Suppressor macrophage treated with lipopolysaccharide for 4 hours (primary cell): ENCODE results near the gene PEX26.
"Not testable (repeated sequence)": the region's sequence is repeated elsewhere in the genome, so short reads cannot be mapped to it uniquely, and the experiment has no call there.

Source experiments
- DNase-seq: peaks from one replicate; pipeline ENCODE4 v3.0.0-alpha.2; 2020

The PEX26 gene

DNA sequence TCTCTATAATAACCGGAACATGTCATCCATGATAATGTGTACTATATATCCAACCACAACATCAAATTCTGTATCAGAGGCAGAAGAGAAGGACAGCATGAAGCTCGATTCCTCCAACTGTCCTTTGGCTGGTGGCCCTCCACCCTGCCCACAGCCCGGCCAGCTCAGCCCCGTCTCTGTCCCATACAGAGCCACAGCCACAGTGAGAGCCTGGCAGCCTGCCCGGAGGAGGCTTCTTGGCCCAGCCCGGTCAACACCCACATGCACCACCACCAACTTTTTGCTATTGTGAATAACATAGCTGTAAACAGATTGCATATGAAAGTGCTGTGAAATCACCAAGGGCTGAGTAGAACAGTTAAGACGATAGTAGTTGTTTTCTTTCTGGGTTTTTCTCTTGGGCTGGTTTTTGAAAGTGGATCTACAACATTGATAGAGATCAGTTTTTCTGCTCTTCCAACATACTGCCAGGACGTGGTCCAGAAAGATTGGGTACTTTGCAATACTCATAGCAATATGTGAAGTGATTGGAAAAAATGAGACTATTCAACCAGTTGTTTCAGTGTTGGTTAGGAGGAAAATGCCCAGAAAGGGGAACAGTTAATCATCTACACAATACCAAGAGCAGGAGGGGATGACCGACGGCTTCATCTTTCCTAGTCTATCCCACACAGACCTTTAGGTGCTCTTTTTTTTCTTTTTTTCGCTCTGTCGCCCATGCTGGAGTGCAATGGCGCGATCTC is 25.9 kb downstream of the PEX26 start:
- DNase-seq = peak; percentile 51

DNA sequence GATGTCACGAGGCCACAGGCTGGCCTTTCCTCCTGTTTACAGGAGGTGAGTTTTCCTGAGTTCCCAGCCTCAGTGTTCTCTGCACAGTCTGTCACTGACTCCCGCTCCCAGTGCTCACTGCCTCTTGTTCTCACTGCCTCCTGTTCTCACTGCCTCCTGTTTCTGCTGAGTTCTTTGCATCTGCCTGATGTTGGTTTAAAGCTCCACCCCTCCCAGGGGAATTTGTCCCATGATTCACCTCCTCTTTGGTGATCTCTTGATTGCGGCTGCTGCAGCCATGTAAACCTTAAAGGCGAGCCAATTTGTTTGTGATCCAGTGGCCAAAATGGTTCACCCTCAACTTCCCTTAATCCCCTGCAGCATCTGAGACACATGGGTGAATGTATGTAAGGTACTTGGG is 26.8 kb downstream of the PEX26 start:
- no peak for DNase-seq

DNA sequence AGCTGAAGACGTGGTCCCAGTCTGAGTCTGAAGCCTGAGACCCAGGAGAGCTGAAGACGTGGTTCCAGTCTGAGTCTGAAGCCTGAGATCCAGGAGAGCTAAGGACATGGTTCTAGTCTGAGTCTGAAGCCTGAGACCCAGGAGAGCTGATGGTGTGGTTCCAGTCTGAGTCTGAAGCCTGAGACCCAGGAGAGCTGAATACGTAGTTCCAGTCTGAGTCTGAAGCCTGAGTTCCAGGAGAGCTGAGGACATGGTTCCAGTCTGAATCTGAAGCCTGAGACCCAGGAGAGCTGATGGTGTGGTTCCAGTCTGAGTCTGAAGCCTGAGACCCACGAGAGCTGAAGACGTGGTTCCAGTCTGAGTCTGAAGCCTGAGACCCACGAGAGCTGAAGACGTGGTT is 28.2 kb downstream of the PEX26 start:
- not testable (repeated sequence) for DNase-seq

DNA sequence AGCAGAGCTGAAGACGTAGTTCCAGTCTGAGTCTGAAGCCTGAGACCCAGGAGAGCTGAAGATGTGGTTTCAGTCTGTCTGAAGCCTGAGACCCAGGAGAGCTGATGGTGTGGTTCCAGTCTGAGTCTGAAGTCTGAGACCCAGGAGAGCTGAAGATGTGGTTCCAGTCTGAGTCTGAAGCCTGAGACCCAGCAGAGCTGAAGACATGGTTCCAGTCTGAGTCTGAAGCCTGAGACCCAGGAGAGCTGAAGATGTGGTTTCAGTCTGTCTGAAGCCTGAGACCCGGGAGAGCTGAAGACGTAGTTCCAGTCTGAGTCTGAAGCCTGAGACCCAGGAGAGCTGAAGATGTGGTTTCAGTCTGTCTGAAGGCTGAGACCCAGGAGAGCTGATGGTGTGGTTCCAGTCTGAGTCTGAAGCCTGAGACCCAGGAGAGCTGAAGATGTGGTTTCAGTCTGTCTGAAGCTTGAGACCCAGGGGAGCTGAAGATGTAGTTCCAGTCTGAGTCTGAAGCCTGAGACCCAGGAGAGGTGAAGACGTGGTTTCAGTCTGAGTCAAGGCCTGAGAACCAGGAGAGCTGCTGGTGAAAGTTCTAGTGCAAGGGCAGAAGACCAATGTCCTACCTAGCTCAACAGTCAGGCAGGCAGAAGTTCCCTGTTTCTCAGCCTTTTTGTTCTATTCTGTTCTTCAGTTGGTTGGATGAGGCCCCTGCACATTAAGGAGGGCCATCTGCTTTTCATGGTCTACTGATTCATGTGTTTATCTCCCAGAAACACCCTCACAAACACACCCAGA is 29.0 kb downstream of the PEX26 start:
- DNase-seq = not testable (repeated sequence)

DNA sequence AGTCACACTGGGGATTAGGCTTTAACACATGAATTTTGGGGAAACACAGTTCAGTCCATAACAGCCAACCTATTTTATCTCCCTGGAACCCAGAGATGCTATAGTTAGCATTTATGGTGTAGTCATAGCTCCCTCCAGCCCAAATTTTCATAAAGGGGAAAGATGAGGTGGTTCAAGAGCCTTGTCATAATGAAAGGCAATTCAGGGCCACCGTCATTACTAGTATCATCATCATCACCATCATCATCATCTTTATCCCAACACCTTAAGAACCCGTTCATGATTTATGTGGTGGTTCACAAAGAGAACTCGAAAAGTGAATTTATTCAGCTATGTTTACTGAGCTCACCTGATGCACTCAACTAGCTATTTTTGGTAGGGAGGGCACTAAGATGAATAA is 30.4 kb downstream of the PEX26 start:
- no peak for DNase-seq

DNA sequence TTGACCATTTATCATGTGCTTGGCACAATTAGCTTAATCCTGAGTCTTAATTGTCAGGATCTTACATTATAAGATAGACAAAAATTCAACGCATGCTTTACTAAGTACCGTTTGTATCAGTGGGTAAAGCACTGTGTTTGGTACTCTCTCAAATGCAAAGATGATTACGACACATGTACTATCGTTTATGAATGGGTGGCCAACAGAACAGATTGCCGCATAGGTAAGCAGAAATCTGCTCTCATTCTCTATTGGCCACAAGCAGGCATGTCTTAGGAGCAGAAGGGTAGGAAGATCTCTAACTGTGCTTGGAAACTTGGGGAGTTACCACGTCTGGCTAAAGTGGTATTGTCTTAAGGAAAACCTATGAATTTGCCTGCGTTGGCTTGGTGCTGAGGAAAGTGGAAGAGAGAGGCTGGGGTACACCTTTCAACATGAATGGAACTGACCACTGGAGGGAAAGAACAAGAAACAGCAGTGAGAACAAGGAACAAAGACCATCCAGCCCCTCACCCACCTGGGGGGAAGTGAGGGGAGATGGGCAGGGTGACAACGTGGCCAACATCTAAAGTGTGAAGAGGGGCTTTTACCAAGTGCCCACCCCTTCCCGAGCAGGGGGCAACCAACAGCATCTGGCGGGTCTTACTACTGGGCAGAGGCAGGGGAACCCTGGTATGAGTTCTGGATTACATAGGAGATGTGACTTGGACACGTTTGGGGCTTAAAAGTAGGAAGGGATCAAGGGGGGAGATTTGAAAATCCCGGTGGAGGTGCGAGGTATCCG is 31.8 kb downstream of the PEX26 start:
- DNase-seq = no peak

DNA sequence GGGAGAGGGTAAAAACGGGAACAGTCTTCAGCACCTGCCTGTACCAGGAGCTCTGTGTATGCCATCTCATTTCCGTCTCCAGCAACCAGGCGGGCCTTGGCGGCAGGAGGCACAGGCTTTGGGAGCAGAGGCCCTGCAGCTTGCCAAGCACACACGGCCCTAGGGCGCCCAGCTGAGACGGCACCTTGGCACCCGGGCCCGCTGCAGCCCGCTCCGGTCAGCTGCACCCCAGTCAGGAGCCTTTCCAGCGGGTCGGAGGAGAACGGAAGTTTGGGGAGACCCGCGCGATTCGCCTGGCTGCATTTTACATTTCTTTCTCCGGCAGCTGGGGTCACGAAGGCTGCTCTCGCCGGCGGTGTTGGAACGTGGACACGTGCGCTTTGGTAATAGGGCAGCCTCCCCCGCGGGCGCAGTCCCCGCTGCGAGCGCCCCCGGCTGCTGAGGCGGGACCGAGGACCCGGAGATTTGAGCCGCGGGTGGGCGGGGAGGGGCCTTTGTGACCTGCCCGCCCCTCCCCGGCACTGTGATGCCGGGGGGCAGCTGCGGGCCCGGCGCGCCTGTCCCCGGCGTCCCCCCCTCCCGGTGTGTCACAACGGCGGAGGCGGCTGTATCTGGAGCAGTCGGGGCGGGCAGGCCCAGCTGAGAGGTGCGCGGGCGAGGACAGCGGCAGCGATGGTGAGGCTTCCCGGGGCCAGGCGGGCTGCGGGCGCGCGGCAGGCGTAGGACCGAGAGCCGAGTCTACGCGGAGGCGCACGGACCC is 32.6 kb downstream of the PEX26 start, which contains the start of gene TUBA8:
TSS of gene TUBA8 (plus strand) at position 616 of the 760 bp plus-strand sequence. CDS start at position 673, 57 bp downstream.
- peak; percentile 32 for DNase-seq

DNA sequence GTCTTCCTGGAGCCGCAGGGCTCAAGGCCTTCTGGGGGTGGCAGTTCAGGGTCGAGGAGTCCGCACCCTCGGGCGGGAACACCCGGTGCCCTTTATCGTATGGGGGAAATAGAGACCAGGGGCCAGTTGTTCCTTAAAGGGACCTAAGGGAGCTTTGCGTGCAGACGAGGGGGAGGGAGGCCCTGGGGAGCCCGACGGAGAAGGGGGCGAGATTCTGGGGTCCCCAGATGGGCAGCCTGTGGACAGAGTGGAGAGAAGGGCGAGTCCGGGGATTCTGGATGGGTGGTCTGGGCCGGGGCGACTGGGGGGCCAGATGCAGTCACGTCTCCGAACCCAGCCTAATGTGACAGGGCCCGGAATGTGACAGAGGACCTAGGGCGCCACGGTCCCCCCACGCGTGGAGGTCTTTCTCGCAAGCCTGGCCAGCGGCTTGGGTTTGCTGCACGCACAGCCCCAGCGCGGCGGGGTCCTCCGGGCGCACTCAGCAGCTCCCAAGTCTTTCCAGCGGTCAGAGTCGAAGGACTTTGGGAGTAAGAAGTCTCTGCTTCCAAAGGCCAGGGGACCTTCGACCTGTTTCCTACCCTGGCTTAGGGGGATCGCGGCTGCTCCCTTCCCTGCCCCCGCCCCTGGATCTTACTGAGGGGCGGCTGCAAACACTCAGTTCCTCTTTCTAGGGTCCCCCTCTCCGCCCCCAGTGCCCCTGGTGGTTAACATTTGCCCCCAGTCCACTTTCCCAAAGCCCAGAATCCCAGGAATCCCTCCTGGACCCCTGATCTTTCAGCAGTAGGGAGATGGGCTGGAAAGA is 33.4 kb downstream of the PEX26 start:
- DNase-seq = no peak

DNA sequence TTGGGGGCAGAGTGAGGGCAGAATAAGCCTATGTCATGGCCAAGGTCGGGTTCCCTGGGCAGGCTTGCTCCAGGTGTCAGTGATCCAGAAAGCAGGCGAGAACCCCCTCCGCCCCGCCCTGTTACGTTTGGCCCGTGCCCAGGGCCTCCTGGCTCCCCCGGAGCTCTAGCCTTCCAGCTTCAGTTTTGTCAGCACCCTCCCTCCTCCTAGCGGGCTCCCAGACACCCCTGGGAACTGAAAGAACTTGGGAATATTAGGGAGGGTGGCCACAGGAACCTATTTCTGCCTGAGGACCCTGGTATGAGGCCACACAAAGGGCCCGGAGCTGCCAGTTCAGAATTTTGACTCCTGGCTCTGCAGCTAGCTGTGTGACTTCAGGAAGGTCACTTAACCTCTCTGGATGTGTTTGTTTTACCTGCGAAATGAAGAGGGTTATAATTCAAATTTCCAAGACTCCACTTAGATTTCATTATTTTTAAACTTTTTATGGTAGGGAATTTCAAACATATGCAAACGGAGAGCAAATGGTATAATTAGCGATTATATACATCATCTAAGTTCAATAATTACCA is 34.1 kb downstream of the PEX26 start:
- DNase-seq = no peak

DNA sequence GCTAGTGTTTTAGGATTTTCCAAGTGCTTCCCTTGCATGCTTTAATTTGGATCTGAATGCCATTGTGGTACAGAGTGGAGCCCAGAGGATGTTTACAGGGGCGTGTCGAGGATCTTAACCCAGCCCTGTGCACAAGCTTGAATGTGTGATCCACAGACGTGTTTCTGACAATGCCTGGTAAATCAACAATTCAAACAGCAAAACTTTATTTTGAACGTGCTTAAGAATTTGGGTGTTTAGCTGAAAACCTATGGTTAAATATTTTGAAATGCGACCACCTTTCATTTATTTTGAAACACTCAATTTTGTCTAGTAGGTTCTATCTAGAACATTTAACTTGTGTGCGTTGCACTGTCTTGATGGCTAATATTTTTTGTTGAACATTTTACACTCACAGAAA is 34.6 kb downstream of the PEX26 start:
- no peak for DNase-seq

DNA sequence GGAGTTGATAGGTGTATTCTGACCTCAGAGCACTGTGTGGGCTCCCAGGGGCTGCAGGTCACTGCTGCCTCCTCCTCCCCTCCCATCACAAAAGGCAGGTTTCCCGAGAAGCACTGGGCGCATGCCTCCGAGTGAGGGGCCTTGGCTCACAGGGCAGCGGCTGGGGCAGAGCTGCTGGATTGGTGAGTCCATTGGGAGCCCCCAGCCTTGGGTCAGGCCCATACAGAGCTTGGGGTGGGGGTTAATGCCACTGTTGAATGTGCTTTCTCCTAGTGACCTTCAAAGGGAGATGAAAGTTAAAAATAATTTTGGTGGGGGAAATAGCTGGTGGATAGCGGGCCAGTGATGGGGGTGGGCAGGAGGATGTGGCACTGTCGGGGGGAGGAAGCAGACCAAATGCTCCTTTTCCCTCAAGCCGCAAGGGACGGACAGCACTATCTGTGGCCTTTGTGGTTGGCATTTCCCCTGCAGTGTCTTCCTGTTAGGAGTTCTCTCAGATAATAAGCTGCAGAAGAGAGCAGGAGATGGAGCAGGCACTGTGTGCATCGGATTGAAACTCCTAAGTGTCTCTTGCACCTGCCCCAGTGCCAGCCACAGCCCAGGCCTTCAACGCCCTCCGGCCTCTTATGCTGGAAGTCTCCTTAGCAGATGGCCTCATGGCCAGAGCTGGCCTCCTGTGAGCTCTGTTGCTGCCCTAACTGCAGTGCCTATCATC is 36.0 kb downstream of the PEX26 start:
- peak; percentile 28 for DNase-seq

DNA sequence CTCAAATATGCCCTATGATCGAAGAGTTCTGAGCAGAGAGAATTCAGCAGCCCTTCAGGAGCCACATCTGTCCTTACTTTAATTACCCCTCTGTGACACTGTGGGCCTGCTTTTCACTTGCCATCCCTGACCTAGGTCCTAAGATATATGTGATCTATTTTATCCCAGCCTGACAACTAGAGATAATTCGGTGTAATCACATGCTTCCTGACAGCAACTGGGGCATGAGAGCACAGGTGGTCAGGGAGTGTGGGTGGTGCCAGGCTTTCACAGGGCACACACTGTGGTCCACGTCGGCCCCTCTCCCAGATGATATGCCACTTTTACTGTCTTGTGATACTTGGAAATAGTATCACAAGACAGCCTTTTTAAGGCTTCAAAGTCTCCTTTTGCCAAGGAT is 36.7 kb downstream of the PEX26 start:
- no peak for DNase-seq

DNA sequence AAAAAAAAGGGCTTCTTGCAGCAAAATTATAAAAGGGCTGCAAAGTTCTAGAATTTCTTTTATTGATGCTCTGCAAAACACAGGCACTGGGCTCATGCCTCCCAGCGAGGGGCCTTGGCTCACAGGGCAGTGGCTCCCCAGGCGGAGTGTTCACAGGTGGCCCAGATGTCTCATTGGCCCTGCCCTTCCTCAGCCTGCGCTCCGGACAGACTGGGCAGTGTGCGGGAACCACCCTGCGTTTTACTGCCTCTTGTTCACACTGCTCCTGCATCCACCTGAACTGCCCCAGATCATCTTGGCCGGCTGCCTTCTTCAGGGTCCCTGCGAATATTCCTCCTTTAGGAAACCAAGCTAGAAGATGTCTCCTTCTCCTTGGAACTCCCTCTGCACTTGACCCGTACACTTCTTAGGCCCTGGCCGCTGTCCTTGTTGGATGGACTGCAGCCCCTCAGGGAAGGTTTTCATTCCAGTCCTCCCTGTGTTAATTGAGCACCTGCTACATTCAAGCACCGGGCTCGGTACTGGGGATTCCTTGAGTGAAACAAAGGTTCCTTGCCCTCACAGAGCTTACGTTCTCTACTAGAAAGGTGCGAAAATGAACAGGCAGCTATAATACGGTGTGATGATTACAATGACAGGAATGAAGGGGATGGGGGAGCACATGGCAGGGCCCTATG is 37.3 kb downstream of the PEX26 start:
- no peak for DNase-seq

DNA sequence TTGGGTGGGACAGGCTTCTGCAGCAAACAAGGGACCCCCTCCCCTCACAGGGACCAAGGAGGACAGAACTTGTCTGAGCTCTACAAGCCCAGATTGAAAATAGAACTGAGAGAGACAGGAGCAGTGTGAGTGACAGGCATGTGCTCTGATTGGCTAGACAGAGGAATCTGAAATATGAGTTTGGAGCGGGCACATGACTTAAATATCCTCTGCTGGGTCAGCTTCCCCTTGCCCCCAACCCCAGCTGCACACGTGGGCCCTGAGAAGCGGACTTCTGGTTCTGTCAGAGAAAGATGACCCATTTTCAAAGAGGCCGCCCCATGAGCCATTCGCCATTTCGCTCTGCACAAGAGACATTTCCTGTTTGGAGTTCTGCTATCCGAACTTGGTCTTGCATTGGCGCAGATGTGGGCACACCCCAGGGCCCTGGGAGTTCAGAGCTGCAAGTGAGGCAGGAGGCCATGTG is 38.1 kb downstream of the PEX26 start:
- peak; percentile 16 for DNase-seq

DNA sequence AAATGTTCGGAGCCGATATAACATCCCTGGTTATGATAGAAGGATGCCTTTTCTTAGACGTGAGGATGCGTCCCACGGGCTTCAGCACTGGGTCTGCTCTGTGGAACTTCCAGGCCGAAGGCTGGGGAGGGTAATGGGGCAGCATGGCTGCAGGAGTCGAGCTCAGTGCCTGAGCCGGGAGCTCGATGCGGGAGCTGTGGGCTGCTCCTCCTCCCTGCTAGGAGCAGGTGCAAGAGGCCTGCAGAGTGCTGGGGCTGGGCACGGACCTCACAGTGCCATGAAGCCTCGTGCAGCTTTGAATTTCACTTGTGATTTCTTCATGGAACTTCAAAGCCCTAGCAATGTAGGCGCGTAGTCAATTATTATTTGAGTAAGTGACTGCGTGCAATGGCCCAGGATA is 38.8 kb downstream of the PEX26 start:
- no peak for DNase-seq

DNA sequence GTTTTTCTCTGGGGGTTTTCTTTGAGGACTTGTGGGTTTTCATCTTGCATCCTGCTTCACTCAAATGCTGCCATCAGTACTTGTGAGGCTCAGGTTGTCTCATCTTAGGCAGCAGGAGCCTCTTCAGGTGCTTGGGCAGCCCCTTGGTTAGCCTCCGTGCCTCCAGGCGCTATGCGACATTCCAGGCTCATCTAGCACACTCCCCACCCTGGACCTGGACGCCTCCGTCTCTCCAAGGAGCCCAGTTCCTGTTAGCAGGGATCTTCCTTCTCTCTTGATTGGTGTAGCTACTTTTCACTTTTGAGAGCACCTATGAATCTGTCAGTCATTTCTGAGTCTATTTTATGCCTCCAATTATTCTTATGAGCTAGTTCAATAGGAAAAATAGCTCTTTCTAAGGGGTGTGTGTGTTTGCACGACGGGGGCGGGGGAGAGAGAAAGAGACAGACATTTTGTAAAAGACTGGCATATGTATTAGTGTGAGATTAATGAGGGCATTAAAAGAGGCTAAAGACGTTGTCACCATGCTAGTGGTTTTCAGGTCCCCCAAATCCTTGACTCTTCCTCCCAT is 40.6 kb downstream of the PEX26 start:
- no peak for DNase-seq

DNA sequence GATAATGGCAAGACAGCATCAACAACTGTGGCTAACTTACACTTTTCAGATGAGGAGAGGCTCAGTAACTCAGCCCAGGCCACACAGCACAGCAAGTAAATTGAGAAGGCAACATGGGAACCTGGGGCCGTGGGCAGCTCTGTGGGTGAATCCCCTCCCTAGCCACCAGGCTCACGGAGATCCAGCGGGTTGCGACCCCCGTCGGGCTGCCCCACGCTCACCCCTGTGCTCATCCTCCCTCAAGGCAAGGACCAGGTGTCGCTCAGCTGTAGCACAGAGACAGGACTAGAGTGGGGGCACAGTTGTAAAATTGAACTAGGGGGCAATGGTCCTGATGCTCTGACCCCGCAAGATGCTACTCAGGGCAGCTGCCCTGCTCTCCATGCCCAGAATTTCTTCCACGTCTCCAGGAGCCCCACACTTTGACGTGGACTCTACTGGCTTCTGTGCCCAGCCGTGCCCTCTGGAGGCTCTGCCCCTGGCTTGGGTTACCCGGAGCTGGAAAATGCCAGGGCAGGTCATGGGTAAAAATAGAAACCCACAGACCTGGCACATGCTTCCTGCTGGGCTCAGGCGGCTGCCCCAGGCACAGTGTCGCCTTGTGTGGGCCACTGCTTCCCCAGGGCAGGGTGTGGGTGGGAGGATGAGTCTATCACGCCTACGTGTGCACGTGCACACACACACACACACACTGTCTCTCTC is 41.8 kb downstream of the PEX26 start:
- peak; percentile 42 for DNase-seq

DNA sequence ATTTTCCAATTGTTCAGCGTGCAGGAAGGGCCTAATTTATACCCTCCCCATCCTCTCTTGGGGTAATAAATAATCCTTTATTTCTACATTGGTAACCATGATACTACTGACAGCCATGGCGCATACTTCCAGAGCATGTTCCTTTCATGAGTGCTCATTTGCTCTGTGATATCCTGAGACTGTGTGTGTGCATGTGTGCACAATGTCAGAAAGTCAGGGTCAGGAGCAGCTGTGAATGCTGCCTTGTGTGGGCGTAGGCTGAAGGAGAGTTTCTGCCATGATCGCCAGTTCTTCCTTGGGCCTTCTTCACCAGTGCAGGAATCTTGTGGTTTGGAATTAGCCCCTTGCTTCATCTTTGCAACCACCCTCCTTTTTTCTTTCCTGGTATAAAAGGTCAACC is 43.1 kb downstream of the PEX26 start:
- no peak for DNase-seq

DNA sequence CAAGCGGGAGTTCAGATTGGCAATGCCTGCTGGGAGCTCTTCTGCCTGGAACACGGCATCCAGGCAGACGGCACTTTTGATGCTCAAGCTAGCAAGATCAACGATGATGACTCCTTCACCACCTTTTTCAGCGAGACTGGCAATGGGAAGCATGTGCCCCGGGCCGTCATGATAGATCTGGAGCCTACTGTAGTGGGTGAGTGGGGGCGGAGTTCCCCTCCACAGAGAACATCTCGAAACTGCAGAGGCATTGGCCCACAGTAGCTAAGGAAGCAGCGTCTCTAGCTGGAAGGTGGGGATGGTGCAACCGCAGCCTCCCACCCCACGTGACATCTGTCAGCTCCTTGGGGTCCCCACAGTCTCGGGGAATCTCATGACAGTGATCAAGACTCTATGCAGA is 43.7 kb downstream of the PEX26 start:
- no peak for DNase-seq
